ENCODE results near the gene SP3.

DNA sequence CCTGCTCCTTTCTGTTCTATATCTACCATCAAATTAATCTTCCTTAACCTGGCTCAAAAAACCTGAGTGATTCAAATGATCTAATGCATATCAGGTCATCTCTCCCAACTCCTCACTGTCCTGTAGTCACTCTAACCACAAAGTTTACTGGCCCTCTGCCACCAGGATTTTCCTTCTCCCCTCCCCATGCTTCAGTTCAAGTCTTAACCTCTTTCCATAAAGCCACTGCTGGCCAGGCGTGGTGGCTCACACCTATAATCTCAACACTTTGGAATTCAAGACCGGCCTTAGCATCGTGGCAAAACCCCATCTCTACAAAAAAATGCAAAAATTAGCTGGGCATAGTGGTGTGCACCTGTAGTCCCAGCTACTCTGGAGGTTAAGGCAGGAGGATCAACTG, 7.5 kb upstream of the SP3 start:
- no peak for TF ChIP-seq RAD21 (conservative IDR thresholded peaks at IDR 0.05 in 1 of 2, IDR thresholded peaks at IDR 0.05 in 1 of 2)
- TF ChIP-seq, protein P1, sequence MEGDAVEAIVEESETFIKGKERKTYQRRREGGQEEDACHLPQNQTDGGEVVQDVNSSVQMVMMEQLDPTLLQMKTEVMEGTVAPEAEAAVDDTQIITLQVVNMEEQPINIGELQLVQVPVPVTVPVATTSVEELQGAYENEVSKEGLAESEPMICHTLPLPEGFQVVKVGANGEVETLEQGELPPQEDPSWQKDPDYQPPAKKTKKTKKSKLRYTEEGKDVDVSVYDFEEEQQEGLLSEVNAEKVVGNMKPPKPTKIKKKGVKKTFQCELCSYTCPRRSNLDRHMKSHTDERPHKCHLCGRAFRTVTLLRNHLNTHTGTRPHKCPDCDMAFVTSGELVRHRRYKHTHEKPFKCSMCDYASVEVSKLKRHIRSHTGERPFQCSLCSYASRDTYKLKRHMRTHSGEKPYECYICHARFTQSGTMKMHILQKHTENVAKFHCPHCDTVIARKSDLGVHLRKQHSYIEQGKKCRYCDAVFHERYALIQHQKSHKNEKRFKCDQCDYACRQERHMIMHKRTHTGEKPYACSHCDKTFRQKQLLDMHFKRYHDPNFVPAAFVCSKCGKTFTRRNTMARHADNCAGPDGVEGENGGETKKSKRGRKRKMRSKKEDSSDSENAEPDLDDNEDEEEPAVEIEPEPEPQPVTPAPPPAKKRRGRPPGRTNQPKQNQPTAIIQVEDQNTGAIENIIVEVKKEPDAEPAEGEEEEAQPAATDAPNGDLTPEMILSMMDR (IDR thresholded peaks at IDR 0.05) = no peak
- no peak for TF ChIP-seq EP300 (IDR thresholded peaks at IDR 0.05)
- no peak for TF ChIP-seq JUN (IDR thresholded peaks at IDR 0.05)
- no peak for TF ChIP-seq RFX5 (IDR thresholded peaks at IDR 0.05)
- TF ChIP-seq REST (IDR thresholded peaks at IDR 0.05) = no peak
- TF ChIP-seq HOXA7 (CRISPR knock-in tag; IDR thresholded peaks at IDR 0.05) = no peak
- no peak for TF ChIP-seq CEBPB (IDR thresholded peaks at IDR 0.05)
- no peak for TF ChIP-seq ELK1 (IDR thresholded peaks at IDR 0.05; ENCODE audit: low read depth, low read length)
- TF ChIP-seq MAZ (IDR thresholded peaks at IDR 0.05; ENCODE audit: borderline replicate concordance, low read depth, low read length) = no peak
- TF ChIP-seq RCOR1 (IDR thresholded peaks at IDR 0.05; ENCODE audit: low read depth, low read length) = no peak
- no peak for TF ChIP-seq POLR2A (IDR thresholded peaks at IDR 0.05; ENCODE audit: low read length)
- TF ChIP-seq, protein P2, sequence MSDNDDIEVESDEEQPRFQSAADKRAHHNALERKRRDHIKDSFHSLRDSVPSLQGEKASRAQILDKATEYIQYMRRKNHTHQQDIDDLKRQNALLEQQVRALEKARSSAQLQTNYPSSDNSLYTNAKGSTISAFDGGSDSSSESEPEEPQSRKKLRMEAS (IDR thresholded peaks at IDR 0.05) = no peak
